Activated CD4-positive, alpha-beta T cell treated with anti-CD3 and anti-CD28 coated beads for 36 hours (primary cell): ENCODE measurements around the gene INSIG1. TPM values are rescaled to one million over a fixed set of nuclear protein-coding genes. Genes with fewer than 3 reads are reported as not detected.
A peak's percentile ranks its signal among the peaks of the same experiment; 100 is the strongest.

ENCODE experiments used
- ATAC-seq: fragments of 200-7000 bp; cut with Tn5 transposase; one replicate; pipeline ENCODE4 v1.10.0; 2021; ENCODE audit warnings: mild to moderate bottlenecking, moderate library complexity
- CTCF ChIA-PET: fragments of 350-600 bp; sonication (Branson Sonifier 250); formaldehyde crosslinking; loops from one replicate; lab custom pipeline; 2021; ENCODE audit warnings: antibody characterized with exemption; lab: Charles Lee
- POLR2A ChIA-PET: fragments of 350-600 bp; sonication (Branson Sonifier 250); formaldehyde crosslinking; loops from one replicate; lab custom pipeline; 2021; ENCODE audit warnings: antibody characterized with exemption, inconsistent platforms; lab: Charles Lee
- DNase-seq: peaks from one replicate; pipeline ENCODE4 v3.0.0-alpha.2; 2020
- H3K27ac Mint-ChIP-seq: one replicate; pipeline ENCODE4 v1.8.0; 2021; ENCODE audit warnings: mixed read lengths
- H3K27me3 Mint-ChIP-seq: one replicate; pipeline ENCODE4 v1.8.0; 2021; ENCODE audit warnings: mixed read lengths
- H3K36me3 Mint-ChIP-seq: one replicate; pipeline ENCODE4 v1.8.0; 2021; ENCODE audit warnings: low read depth, mixed read lengths
- H3K4me1 Mint-ChIP-seq: one replicate; pipeline ENCODE4 v1.8.0; 2021; ENCODE audit warnings: mixed read lengths
- H3K4me3 Mint-ChIP-seq: one replicate; pipeline ENCODE4 v1.8.0; 2021; ENCODE audit warnings: mild to moderate bottlenecking, moderate library complexity, mixed read lengths
- H3K9me3 Mint-ChIP-seq: one replicate; pipeline ENCODE4 v1.8.0; 2021; ENCODE audit warnings: low read depth, mixed read lengths
- intact Hi-C, 2 experiments: fragments of 100-400 bp; cut with DNase I in 1 of 2; cut with micrococcal nuclease in 1 of 2; formaldehyde crosslinking; loops; one replicate each; pipeline versions ENCODE4 v1.14.2 to v1.15.1; 2022 to 2024; cut with DNase I, micrococcal nuclease
- total RNA-seq, 2 experiments: library from RNA; stranded (reverse); gene quantifications; one replicate each; pipeline ENCODE4 v1.2.3, GENCODE V29; 2021

INSIG1 gene
- total RNA-seq, 2 experiments from 2014 or later, result 100 to 110 TPM

DNA sequence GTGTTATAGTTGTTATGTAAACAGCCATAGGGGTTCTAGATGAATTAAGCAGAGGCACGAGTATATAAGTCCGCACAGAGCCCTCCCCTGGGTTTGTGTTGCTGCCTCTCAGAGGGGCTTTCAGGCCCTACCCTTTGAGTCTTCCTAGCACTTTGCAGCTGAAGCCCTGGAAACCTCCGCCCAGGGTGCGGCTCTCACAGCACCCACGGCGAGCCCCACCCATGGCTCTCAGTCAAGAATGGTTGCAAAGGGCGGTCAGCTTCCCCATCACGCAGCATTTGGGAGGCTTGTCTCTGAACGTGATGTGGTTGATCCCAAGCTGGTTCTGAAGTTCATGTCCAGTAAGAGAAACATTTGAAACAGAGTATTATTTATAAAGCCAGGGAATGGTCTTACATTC, 18.8 kb upstream of the INSIG1 start:
- Mint-ChIP-seq H3K9me3 (no peaks in the 10 kb centered on the region), H3K27me3 (peaks cover 10% of the 10 kb centered on the region), H3K4me3 (no peak overlapping the region), H3K36me3 (no peaks in the 10 kb centered on the region), H3K27ac (no peak overlapping the region), H3K4me1 (peaks cover 48% of the 10 kb centered on the region)
- ChIA-PET CTCF (interaction anchor here (0.6 kb wide), 1 partner anchor 96 kb away, joined by 3 read pairs; no protein-coding TSS in a partner anchor), POLR2A (no interaction called here)
- intact Hi-C loops, result no loop called here
- DNase-seq (no peak), ATAC-seq (no peak)

DNA sequence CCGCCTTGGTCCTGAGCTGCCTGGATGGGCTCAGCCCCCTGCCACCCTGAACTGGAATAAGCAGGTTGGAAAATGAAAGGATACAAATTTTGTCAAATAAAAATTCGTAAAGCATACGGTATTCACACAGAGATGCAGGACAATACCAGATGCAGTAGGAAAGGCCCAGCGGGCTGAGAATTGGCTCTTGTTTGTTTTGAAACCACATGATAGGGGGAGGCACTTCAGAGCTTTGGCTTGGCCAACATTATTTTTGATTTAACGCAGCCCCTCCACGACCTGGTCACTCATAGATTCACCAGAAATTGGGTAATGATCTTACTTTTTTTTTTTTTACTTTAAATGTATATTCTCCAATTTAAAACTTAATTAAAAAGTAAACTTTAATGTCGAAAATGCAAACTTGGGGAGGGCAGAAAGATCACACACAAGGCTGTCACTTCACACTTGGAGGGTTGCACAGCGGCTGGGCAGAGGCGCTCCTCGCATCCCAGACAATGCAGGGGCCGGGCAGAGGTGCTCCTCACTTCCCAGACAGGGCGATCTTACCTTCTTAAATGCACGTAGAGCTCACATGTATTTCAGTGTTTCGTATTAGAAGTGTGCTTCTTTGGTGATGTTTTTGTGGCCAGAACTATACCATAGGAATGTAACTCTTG, 17.8 kb upstream of the INSIG1 start:
- no peak for DNase-seq
- peaks cover 7% of the 10 kb centered on the region for H3K27me3 Mint-ChIP-seq
- H3K4me1 Mint-ChIP-seq, result peaks cover 52% of the 10 kb centered on the region
- H3K9me3 Mint-ChIP-seq, result no peaks in the 10 kb centered on the region
- ChIA-PET POLR2A (no interaction called here), CTCF (interaction anchor here (1.0 kb wide), 1 partner anchor 366 kb away, joined by 3 read pairs; no protein-coding TSS in a partner anchor)
- intact Hi-C loops, result loop anchor here in 1 of 2 experiments (2.0 to 5.0 kb wide), 2 partner anchors 17 to 73 kb away; partner anchors contain the start of gene INSIG1
- H3K4me3 Mint-ChIP-seq, result no peak overlapping the region
- no peak overlapping the region for H3K27ac Mint-ChIP-seq
- ATAC-seq, result no peak
- H3K36me3 Mint-ChIP-seq, result no peaks in the 10 kb centered on the region

DNA sequence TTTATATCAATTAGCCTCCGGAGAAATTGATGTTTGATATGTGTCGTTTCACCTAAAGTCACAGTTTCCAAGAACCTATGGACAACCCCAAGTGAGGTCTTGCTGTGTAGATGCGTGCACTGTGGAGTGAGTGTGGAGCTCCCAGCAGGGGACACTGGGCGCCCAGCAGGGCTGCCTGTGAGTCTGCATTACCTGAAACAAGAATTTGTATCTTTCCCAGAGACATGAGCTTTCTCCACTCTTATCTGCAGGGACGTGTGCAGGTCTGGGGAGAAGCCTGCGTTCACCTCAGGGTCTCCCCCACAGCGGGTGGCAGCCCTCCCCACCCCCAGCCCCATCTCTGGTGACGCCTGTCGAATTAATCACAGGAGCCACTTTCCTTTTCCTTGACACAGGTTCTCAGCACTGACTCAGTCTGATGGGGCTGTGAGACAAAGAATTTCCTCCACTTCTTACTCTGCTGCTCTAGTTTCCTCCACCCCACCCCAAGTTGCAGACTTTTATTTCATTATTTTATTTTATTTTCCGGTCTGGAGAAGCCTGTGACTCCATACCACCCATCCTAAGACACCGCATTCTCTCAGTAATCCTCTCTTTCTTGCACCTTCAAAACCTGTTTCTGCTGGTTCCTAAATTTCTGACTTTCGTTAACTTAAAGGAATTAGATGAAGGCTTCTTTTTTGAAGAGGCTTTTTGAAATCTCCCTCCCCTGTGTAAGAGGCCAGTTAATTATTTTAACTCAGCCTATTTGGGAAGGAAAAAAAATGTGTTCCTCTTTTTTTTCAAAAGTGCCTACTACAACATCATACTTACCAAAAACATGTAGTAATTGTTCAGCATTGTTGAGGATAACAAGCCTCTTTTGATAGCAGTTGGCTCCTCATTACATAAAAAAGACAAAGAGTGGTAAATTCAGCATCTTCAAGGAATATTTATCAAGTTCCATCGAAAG, 17.0 kb upstream of the INSIG1 start:
- DNase-seq (peak; percentile 69), ATAC-seq (peak; percentile 71)
- Mint-ChIP-seq H3K4me1 (peaks cover 54% of the 10 kb centered on the region), H3K27ac (peak overlapping the region; percentile 55), H3K9me3 (no peaks in the 10 kb centered on the region), H3K36me3 (no peaks in the 10 kb centered on the region), H3K4me3 (no peak overlapping the region), H3K27me3 (peaks cover 5% of the 10 kb centered on the region)
- ChIA-PET CTCF (interaction anchor here (1.0 kb wide), 1 partner anchor 366 kb away, joined by 3 read pairs; no protein-coding TSS in a partner anchor), POLR2A (no interaction called here)
- intact Hi-C loops, result loop anchor here in 1 of 2 experiments (2.0 to 5.0 kb wide), 2 partner anchors 16 to 73 kb away; partner anchors contain the start of gene INSIG1

DNA sequence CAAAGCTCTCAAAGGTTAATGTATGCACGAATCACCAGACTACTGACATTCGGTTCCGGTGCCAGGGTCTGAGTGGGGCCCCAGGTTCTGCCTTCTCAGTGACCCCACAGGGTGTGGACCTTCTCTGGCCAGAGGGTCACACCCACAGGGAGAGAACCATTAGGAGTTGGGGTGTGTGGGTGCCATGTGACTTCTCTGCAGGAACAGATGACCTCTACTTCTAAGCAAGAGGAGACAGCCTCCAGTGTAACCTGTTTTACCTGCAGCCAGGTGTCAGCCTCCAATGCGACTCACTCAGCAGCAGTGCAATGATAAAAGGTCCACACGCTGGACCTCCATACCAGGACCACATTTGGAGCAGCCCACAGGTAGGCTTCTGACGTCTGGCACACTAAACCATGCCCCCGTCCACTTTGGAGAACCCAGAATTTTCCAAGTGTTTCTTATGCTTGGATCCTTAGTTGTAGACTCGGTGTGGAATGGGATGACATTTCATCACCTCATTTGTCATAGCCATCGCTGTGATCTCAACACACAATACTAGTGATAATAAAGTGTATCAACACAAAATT, 16.2 kb upstream of the INSIG1 start:
- Mint-ChIP-seq H3K9me3 (no peaks in the 10 kb centered on the region), H3K27ac (no peak overlapping the region), H3K4me1 (peaks cover 60% of the 10 kb centered on the region), H3K27me3 (peaks cover 5% of the 10 kb centered on the region), H3K36me3 (no peaks in the 10 kb centered on the region), H3K4me3 (no peak overlapping the region)
- no peak for DNase-seq
- POLR2A ChIA-PET, result no interaction called here
- intact Hi-C loops, result loop anchor here in 1 of 2 experiments (2.0 to 5.0 kb wide), 2 partner anchors 15 to 74 kb away; partner anchors contain the start of gene INSIG1
- ATAC-seq, result no peak
- CTCF ChIA-PET, result no interaction called here

DNA sequence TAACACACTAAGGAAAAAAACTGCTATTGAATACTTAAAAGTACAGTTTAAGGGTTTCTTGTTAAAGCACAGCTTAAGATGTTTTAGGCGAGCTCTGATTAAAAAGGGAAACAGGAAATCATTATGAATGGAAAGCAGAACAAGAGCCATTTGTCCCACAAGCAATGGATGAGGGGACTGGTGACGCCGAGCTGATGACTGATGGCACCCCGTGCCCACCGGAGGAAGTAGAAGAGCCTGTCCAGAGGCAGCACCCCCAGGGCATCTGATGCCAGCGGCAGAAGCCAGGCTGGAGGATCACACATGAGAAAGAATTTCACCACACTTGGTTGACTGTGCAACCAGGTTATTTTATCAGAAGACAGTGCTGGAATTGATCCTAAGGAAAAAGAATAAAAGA, 15.0 kb upstream of the INSIG1 start:
- Mint-ChIP-seq H3K27ac (no peak overlapping the region), H3K4me1 (peaks cover 61% of the 10 kb centered on the region), H3K9me3 (no peaks in the 10 kb centered on the region), H3K27me3 (peaks cover 5% of the 10 kb centered on the region), H3K36me3 (no peaks in the 10 kb centered on the region), H3K4me3 (no peak overlapping the region)
- DNase-seq (no peak), ATAC-seq (no peak)
- intact Hi-C loops, result loop anchor here in 1 of 2 experiments (5.0 kb wide), 1 partner anchor 75 kb away; no protein-coding TSS in a partner anchor
- POLR2A ChIA-PET, result interaction anchor here (0.8 kb wide), 1 partner anchor 15 kb away, joined by 3 read pairs; the partner anchor contains the start of gene INSIG1
- CTCF ChIA-PET, result interaction anchor here (1.4 kb wide), 1 partner anchor 14 kb away, joined by 4 read pairs; no protein-coding TSS in a partner anchor

DNA sequence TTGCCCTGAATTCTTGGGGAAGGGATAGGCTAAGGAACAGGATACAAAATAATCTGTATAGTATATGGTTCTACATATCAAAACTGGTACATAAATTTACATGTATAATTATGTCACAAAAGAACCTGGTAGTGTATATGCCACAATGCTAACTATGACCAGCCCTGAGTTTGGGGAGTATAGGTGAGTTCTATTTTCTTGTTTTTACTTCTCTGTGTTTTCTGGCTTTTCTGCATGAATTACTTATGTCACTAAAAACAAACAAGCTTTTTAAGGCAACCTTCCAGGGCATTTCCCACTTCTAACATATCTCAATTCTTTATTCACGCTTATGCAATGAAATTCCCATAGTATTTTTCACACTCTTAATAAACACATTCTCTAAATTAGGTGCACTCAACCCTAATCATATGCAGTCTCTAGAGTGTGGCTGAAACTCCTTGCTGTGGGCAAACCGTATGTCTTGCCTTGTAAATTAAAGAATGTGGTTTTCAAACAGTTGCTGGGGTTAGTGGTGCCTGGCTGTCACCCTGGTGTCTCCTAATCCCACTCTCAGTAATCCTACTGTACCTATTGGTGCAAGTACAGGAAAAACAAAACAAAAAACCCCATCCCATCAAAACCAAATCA, 14.0 kb upstream of the INSIG1 start:
- Mint-ChIP-seq H3K27me3 (peaks cover 5% of the 10 kb centered on the region), H3K4me1 (peaks cover 54% of the 10 kb centered on the region), H3K27ac (no peak overlapping the region), H3K9me3 (no peaks in the 10 kb centered on the region), H3K36me3 (no peaks in the 10 kb centered on the region), H3K4me3 (no peak overlapping the region)
- intact Hi-C loops, result loop anchor here in 1 of 2 experiments (5.0 kb wide), 1 partner anchor 76 kb away; no protein-coding TSS in a partner anchor
- CTCF ChIA-PET, result interaction anchor here (1.4 kb wide), 1 partner anchor 13 kb away, joined by 4 read pairs; no protein-coding TSS in a partner anchor
- ATAC-seq (peak; percentile 74), DNase-seq (peak; percentile 46)
- POLR2A ChIA-PET, result interaction anchor here (1.5 kb wide), 1 partner anchor 13 kb away, joined by 3 read pairs; no protein-coding TSS in a partner anchor

DNA sequence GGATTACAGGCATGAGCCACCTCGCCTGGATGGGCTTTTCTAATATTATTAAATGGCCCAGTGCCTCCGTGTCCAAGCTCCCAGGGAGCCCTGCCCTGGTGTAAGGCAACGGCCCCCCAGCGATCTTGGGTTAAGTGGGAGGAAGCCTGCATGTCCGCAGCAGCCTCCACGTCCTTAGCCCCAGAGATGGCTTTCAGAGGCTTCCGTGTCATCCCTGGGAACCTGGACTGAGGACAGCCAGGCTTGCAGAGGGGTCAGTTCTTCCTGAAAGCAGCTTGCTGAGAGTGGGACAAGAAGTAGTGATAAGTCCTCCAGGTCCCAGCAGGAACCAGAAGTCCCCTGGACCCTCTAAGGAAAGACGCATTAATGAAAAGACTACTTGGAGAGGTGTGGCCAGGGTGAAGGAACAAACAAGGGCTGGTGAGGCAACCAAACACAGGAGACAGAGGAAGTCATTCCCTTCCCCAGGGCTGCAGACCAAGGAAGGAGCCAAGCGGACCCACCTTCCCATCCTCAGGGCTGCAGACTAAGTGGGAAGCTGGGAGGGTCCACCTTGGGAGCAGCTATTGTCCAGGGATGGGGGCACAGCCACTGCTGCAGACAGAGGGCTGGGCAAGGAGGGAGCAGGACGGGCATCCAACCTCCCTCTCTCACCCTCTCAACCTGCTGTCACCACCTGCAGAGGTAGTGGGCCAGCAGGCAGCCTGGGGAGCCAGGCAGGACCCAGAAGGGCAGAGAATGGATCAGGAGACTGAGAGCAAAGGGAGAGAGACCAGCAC, 13.0 kb upstream of the INSIG1 start:
- H3K4me3 Mint-ChIP-seq, result no peak overlapping the region
- no peaks in the 10 kb centered on the region for H3K36me3 Mint-ChIP-seq
- no peaks in the 10 kb centered on the region for H3K9me3 Mint-ChIP-seq
- ChIA-PET POLR2A (interaction anchor here (1.5 kb wide), 1 partner anchor 12 kb away, joined by 3 read pairs; no protein-coding TSS in a partner anchor), CTCF (no interaction called here)
- DNase-seq (no peak), ATAC-seq (no peak)
- H3K27me3 Mint-ChIP-seq, result peaks cover 3% of the 10 kb centered on the region
- H3K4me1 Mint-ChIP-seq, result peaks cover 54% of the 10 kb centered on the region
- H3K27ac Mint-ChIP-seq, result no peak overlapping the region
- intact Hi-C loops, result loop anchor here in 1 of 2 experiments (5.0 kb wide), 1 partner anchor 77 kb away; no protein-coding TSS in a partner anchor

DNA sequence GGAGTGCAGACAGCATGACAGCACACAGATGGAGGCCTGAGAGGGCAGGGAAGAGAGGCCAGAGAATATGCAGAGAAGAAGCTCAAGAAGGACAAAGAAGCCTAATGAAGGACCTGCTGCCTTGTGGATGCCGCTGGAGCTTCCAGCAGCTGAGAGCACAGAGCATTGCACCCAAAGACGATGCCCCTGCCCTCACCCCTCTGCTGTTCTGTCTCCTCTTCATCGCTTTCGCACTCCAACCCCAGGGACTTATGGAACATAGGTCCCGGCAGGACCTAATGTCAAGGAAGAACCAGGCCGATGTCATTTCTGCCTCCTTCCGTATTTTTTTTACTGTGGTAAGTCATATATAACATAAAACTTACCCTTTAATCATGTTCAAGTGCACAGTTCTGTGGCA, 12.3 kb upstream of the INSIG1 start:
- CTCF ChIA-PET, result no interaction called here
- ATAC-seq (no peak), DNase-seq (no peak)
- H3K27me3 Mint-ChIP-seq, result no peaks in the 10 kb centered on the region
- H3K4me1 Mint-ChIP-seq, result peaks cover 50% of the 10 kb centered on the region
- intact Hi-C loops, result no loop called here
- no peaks in the 10 kb centered on the region for H3K36me3 Mint-ChIP-seq
- POLR2A ChIA-PET, result no interaction called here
- H3K4me3 Mint-ChIP-seq, result no peak overlapping the region
- H3K9me3 Mint-ChIP-seq, result no peaks in the 10 kb centered on the region
- no peak overlapping the region for H3K27ac Mint-ChIP-seq

DNA sequence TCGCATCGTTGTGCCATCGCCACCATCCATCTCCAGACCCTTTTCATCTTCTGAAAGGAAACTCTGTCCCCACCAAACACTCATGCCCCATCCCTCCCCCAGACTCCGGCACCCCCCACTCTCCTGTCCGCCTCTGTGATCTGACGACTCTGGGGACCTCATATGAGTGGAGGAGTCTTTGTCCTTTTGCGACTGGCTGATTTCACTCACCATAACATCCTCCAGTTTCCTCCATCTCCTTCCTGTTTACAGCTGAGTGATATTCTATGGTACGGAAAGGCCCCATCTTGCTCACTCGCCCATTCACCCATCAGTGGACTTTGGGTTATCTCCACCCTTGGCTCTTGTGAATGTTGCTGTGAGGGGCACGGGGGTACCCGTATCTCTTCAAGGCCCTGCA, 11.8 kb upstream of the INSIG1 start:
- Mint-ChIP-seq H3K27me3 (no peaks in the 10 kb centered on the region), H3K27ac (no peak overlapping the region), H3K36me3 (no peaks in the 10 kb centered on the region), H3K9me3 (no peaks in the 10 kb centered on the region), H3K4me3 (no peak overlapping the region), H3K4me1 (peaks cover 49% of the 10 kb centered on the region)
- intact Hi-C loops, result no loop called here
- DNase-seq (no peak), ATAC-seq (no peak)
- ChIA-PET CTCF (no interaction called here), POLR2A (no interaction called here)

DNA sequence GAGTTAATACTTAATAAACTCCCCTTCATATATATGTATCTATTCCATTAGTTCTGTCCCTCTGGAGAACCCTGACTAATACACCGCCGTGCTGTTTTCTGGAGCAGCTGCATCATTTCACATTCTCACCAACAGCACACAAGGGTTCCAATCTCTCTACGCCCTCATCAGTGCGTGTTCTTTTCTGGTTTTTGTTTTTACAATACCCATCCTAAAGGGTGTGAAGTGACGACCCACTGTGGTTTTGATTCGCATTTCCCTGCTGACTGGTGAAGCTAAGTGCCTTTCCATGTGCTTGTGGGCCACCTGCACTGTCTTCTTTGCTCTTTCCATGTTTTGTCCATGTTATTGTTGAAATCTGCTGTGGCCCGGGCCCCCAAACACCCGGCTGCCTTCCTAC, 11.0 kb upstream of the INSIG1 start:
- ChIA-PET CTCF (no interaction called here), POLR2A (no interaction called here)
- DNase-seq (no peak), ATAC-seq (no peak)
- intact Hi-C loops, result no loop called here
- Mint-ChIP-seq H3K4me3 (no peak overlapping the region), H3K36me3 (no peaks in the 10 kb centered on the region), H3K27ac (no peak overlapping the region), H3K9me3 (no peaks in the 10 kb centered on the region), H3K4me1 (peaks cover 50% of the 10 kb centered on the region), H3K27me3 (no peaks in the 10 kb centered on the region)
